GM18519 (cell line): ENCODE results near the gene ANKH.
A peak's percentile ranks its signal among the peaks of the same experiment; 100 is the strongest.

ENCODE experiments used
- ATAC-seq: cut with Tn5 transposase; IDR thresholded peaks from one replicate; pipeline ENCODE4 v1.9.1; 2021; ENCODE audit warnings: mild to moderate bottlenecking, moderate library complexity; ENCODE audit not compliant: unreplicated experiment, low FRiP score

Gene ANKH

DNA sequence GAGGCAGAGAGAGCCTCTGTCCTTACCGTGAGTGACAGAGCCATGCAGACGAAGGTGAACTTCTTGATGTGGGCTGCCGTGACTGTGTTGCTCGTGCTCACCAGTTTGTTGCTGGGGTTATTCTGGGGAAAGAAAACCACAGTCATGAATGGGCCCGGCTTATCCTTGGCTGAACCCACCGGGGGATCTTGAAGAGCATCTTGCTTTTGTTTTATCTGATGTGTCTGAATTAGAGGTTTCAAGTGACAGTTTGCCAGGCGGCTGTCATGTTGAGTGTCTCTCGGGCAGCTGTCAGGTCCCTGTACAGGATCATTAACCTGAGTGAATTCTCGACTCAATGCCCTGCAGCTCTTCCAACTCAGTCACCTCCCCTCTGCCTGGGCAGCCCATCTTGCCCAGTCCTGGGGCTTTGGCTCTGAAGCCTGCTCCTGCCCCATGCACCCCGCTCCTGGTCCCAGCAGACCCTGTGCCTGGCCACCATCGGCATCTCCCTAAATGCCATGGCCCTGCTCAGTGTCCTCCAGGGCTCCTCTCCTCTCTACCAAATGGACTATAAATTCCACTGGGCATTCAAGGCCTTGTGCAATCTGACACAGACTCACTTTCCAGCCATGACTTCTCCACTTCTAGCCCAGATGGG lies 129.7 kb downstream of the ANKH start:
- ATAC-seq, result no peak

DNA sequence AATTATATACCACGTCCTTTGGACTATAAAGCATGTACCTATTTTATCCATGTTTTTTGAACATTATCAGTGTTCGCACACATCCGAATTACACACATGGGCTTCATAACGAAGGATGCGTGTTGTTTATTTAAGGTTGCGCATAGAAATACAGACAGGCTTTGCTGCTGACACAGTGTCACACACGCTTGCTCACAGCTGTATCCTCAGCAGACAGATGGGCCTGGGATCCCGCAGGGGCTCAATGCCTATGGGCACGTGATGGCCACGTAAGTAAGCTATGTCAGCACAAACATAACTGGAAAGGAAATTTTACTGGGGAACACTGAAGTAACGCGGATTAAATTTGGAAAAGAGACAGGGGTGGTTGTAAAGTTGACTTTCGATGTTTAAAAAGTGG lies 130.4 kb downstream of the ANKH start:
- ATAC-seq, result no peak

DNA sequence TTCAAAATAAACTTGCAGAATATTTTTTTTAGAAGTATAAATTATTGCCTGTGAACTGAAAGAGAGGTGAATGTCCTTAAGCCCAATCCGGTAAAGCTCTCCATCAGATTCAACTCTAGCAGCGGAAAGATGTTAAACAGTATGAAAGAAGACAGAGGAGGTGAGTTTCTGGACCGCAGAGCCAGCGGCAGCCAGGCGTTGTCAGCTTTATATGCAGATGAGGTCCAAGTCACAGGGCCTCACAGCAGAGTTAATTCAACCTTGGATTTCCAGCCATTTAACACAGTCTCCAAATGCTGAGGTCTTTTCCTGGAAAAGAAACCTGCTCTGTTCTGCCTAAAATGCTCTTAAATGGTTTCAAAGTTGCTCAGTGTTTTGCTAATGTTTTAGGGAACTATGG lies 131.6 kb downstream of the ANKH start:
- ATAC-seq, result no peak

DNA sequence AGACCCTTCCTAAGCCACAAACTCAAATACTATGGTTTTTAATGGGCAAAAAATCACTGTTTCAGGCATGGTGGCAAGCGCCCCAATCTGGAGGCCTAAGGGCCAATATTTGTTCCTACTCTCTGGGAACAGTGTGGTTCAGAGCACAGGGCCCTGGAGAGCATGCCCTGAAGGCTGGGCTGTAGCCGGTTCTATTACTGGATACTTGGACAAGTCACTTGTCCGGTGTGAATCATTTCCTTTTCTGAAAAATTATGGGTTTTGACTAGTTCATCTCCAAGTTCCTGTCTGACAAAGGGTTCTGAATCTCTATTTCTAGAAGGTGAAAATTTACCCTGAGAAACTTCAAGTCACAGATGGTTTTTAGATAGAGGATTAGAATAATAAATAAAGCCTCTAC lies 132.0 kb downstream of the ANKH start:
- no peak for ATAC-seq

DNA sequence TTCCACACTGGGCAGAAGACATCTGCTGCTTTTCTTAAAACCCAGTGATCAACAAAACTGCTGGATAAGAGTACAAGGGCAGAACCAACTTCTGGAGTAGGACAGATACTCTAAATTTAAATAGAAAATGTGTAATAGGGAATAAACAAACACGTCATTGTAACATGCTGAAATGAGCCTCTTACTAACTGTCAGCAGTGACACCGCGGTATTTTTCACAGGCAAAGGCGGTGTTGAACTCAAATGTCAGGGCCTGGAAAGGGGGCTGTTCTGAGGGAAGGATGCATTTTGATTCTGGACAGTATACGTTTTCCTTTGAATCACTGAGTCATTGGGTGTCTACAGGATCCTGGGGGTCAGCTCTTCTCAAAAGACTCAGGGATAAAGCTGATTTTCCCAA lies 133.5 kb downstream of the ANKH start:
- no peak for ATAC-seq

DNA sequence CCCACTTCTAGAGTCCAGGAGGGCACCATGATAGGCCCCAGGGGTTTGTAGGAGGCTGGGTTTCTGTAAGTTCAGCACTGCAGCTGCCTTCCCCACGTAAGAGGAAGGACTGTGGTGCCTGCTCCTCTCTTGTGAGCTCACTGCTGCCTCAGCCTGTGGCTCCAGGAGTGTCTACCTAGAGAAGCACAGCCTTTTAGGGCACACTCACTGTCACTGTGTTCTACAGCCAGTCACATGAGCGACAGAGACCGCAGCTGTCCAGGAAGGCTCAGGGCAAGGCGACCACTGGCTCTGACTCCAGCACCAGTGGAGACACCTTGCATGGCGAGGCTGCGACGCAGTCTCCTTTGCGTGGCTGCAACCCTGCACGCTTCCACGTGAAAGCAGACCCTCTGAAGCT lies 134.3 kb downstream of the ANKH start:
- no peak for ATAC-seq

DNA sequence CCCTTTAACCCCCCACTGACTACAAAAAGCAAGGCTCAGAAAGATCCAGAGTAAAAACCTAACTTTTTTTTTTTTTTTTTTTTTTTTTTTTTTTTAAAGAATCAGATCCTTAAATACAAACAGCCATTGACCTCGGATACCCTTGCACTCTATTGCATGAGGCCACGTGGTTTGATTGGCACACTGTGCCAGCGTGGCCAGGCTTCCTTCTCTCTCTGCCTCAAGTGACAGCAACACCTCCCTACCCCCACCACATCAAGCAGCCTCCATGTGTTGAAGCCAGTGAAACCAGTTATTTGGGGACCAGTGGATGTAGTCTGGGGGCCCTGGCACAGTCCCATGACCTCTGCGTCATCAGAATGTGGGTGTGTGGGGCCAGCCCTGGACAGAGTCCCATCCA lies 135.6 kb downstream of the ANKH start:
- no peak for ATAC-seq

DNA sequence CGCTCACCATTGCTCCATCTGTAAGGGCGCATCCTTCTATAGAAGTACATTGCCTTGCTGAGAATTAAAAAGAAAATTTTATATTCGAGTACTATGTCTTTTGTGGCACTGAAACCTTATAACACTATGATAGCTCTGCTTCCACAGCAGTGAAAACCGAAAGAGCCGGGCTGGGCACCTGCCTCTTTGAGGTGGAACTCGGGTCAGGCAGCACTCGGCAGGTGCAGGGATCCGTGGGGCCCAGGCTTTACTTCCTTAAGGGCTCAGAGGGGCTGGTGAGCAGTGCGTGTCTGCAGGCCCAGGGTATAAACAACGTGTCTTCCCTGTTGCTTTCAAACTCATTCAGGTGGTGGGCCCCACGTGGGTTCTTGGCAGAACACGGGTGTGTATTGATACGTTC lies 137.2 kb downstream of the ANKH start:
- no peak for ATAC-seq

DNA sequence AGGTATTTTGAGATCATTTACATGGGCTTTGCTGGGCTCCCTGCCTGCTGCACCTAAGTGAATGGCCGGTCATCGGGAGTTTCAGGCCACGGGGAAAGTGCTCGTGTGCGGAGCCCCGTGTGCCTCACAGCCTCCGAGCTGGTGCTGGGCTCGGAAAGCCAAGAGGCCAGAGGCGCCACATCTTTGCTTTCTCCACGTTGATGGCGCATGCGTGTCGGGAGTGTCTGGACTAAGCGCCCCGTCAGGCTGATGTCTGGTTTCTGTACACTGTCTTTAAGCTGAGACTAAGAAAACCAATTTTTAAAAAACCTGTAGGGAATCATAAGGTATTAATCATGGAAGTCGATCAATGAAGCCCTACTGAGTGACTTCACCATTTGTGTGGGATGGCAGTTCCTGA lies 137.9 kb downstream of the ANKH start:
- ATAC-seq, result no peak

DNA sequence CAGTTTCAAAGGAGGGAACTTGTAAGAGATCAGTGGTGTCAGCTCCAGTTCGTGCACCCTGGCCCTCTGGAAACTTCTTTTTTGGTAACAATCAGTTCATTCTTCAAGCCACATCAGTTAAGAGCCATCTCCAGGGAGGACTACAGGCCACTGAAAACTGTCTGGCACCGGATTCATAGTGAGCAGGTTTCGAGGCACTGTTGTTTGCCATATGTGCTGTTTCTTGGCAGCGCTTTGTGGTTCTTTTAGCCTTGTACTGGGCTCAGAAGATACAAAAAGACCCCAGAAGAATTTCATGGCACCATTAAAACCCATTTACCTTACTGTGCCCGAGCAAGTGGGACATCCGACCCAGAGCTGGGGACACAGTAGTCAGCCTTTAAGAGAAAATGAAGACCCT lies 138.6 kb downstream of the ANKH start:
- no peak for ATAC-seq

DNA sequence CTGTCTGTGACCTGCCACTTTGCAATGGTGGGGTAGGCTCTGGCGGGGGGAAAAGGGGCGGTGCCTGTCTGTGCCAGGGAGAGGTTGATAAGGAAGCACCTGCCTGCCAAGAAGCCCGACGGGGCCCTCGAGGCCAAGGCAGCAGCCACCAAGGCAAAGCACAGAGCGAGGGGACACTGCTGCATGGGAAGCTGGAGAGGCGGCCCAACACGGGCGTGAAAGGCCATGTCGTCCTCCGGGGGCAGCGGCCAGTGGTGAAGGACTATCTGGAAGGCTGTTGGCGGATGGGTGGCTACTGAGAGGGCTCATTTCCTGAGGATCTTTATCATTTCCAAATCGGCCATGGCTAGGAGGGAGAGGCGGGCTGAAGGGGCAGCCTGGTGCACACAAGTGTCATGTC lies 140.7 kb downstream of the ANKH start:
- no peak for ATAC-seq

DNA sequence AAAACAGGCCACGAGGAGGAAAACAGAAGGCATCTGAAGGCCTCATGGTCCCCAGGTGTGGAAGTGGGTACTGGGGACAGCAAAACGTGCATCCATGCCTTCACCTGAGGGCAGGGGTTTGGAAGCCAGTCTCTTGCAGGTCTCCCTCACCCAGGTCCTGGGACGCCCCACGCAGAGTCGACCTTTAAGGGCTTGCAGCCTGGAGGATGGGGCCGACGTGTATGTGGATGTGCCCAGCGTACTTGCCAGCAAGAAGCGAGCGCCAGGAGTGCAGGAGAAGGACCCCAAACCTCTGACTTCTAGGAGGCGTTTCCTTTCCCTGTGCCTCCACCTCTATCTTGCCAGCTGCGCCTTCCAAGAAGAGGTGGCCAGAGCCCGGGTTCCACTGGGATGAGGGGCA lies 141.1 kb downstream of the ANKH start:
- ATAC-seq, result no peak

DNA sequence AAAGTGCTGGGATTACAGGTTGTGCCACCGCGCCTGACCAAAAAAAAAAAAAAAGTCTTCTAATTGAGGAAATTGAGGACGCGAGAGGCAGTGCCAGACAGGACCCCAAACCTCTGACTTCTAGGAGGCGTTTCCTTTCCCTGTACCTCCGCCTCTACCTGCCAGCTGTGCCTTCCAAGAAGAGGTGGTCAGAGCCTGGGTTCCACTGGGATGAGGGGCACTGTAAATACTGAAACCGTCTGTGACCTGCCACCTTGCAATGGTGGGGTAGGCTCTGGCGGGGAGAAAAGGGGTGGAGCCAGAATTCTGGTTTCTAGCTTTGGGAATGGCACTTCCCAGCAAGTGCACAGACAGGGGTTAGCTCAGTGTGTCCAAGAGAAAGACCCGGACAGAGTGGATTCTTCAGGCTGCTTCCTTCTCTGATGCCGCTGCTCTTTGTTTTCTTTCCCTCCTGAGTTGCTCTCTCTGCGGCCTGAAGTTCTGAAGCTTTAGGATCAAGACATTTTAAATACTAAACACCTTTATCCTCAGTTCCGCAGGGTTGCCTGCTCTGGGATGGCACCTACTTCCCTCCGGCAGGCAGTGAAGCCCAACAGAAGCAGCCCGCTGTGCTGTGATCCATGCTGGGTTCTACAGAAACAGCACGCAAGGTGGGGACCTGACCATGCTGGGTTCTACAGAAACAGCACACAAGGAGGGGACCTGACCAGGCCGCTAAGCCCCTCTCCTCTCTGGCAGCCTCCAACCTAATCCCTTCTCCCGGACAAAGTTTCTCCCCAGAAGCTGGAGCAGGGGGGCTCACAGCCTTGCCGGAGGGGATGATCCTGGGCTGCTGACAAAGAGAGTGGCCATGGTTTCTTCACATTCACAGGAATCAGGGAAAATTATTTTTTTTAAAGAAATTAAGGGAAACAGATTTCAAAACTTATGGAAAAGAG lies 141.9 kb downstream of the ANKH start:
- no peak for ATAC-seq

DNA sequence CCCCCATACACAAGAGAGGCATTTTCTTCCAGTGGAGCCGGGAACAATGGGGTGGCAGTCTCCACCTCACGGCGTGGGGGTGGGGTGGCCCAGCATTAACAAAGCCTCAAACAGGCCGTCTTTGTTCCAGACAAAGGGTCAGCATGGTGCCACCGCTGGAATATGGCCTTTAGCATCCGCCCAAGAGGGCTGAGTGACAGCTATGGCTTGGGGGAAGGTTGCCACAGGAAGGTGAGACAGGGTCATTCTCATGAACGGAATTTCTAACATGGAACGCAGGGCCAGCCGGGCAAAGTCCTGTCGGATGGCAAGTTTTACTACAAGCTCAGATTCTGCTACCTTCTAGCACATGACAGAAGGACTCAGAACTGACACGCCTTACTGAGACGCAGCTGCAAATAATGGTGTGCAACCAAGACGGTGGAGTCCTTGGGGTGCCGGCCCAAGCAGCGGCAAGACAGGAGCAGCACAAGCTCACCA lies 143.1 kb downstream of the ANKH start:
- no peak for ATAC-seq

DNA sequence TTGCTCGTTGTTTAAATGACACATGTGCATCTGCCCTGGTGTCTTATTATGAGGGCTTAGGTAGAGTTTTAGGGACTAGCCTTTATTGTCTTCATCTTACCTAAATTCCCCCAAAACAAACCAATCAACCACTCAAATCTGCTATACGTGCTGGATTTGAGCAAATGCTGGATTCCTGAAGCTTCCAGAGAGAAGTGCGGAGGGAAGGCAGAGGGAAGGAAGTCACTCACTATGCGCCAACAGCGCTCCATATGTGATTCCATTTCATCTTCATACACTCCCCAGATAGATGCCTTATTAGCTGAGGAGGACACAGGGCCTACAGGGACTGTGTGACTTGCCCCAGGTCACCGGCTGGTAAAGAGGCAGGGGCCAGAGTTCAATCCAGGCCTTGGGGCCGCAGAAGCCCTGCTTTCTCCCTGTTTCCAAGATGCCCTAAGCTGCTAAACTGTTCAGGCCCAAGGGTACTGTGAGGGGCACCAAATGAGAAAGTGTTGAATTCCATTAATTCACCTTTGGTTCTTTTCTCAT lies 143.6 kb downstream of the ANKH start:
- ATAC-seq, result no peak

DNA sequence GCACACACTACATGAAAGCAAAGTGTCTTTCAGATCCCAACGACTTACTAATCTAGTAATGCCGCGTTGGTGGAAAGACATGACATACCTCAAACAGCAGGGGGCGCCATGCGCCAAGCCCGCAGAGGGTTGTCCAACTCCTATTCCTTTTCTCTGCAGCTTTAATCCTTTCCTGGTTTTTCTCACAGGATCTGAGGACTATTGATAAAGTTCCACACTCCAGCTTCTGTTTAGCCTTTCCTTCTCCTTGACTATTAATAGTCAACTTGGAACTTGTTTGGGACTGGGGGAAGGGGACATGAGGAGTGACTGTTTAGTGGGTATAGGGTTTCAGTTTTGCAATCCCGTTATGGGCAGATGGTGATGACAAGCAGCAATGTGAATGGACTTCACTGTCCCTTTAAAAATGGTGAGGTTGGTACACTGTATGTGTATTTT lies 144.1 kb downstream of the ANKH start:
- peak; percentile 73 for ATAC-seq

DNA sequence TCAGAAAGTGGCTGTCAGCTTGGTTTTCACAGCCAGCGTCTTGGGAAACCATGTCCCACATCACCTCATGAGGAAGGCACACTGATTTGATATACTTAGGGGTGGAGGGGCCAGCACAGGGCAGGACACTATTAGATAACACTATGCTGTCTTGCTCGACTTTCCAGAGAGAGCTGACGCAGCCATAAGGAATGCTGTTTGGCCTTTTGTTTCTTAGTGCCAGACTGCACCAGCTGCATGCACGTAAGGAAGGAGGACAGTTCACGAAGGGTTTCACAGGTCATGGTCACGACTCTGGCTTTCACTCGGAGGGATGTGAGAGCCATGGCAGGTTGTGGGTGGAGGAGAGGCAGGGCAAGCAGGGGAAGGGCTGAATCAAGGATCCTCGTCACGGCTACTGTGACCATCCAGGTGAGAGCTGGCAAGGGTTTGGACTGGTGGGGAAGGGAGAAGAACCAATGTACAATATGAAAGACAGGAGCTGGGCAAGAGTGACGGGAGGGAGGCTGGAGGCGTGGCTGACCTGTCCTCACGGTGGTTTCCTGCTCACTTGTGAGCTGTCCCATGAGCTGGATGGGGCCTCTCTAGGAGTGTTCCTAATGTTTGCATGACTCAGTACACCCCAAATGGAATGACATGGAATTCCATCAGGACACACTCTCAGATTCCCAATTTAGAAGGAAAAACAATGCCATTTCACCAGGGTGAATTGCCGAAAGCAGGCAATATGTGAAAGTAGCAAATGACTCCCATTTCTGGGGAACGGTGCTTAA lies 145.3 kb downstream of the ANKH start:
- ATAC-seq, result no peak

DNA sequence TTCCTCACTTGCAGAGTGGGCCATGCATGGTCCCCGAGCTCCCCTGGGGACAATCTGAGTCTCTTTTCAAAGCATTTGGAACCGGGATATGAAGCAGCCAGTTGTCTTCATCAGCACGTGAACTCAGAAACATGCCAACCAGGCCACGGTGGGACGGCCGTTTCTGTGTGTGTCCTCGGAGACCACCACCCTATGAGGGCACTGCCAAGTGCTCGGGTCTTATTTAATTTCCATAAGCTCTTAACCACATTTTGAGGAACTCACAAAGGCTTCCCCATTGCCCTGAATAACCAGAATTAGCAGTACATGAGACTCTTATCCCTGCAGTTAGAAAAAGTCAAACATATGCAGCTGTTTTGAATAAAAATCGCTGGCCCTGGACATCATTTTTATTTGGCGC lies 146.9 kb downstream of the ANKH start:
- no peak for ATAC-seq

DNA sequence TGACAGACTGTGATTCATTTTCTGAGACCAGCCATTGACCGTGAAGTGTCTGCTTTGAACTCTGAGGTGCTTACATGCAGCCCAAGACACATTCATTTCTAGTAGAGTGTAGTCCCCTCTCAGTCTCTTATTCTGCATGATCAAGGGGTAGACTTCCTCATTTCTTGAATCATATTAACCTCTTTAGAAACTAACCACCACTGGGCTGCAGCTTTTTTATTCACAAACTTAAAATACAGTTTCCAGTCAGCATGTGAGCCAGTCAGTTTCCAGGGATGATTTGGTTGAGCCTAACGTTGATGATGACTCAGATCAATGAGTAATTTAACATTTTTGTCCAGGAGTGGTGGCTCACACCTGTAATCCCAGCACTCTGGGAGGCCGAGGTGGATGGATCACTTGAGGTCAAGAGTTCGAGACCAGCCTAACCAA lies 147.9 kb downstream of the ANKH start:
- ATAC-seq, result no peak

DNA sequence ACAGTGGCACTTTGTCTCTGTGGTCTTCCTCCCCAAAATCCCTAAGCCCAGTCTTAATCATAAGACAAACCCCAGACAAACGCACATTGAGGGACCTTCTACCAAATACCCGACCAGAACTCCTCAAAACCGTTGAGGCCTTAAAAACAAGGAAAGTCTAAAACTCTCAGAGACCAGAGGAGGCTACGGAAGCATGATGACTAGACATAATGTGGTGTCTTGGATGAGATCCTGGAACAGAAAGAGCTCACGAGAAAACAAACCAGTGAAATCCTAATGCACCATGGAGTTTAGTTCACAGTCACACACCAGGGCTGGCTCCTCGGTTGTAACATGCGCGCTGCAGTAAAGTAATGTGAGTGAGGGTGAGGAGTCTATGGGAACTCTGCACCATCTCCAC lies 148.7 kb downstream of the ANKH start:
- ATAC-seq, result no peak
